ENCODE measurements around the gene GDI2. TPM values are rescaled to one million over a fixed set of nuclear protein-coding genes. Genes with fewer than 3 reads are reported as not detected.
A peak's percentile ranks its signal among the peaks of the same experiment; 100 is the strongest.

GDI2 gene
- total and polyA plus RNA-seq, 2 experiments from 2014 or later, result 182 to 218 TPM

DNA sequence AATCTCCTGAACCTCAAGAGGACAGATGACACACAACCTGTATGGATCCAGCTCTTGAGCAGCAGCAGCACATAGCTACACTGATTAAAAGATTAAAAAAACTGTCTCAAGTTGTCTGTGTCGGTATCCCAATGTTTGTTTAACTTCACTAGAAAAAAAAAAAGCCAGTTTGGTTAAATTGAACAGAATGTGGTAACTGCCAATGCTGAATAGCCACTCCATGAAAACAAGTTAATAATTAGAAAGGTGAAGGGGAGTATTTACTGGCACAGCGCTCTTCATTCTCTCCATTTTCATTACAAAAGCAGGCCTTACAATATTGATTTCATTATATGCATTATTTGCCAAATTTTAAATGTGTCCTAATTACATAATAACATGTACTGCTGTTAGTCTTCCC, 47.6 kb downstream of the GDI2 start:
- H3K4me1 ChIP-seq (ENCODE audit: low read depth), result no peaks in the 10 kb centered on the region
- peaks cover 64% of the 10 kb centered on the region for H3K36me3 ChIP-seq
- DNase-seq (ENCODE audit: low read depth in 1 of 2, low spot score in 1 of 2), result no peak
- H3K27me3 ChIP-seq, result no peaks in the 10 kb centered on the region
- no peak overlapping the region for H3K4me3 ChIP-seq
- H3K27ac ChIP-seq, result peak overlapping the region; percentile 42
- no peaks in the 10 kb centered on the region for H3K9me3 ChIP-seq (ENCODE audit: low read depth)
- TF ChIP-seq, protein P1, sequence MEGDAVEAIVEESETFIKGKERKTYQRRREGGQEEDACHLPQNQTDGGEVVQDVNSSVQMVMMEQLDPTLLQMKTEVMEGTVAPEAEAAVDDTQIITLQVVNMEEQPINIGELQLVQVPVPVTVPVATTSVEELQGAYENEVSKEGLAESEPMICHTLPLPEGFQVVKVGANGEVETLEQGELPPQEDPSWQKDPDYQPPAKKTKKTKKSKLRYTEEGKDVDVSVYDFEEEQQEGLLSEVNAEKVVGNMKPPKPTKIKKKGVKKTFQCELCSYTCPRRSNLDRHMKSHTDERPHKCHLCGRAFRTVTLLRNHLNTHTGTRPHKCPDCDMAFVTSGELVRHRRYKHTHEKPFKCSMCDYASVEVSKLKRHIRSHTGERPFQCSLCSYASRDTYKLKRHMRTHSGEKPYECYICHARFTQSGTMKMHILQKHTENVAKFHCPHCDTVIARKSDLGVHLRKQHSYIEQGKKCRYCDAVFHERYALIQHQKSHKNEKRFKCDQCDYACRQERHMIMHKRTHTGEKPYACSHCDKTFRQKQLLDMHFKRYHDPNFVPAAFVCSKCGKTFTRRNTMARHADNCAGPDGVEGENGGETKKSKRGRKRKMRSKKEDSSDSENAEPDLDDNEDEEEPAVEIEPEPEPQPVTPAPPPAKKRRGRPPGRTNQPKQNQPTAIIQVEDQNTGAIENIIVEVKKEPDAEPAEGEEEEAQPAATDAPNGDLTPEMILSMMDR (IDR thresholded peaks at IDR 0.05; ENCODE audit: low read depth, low read length), result no peak

DNA sequence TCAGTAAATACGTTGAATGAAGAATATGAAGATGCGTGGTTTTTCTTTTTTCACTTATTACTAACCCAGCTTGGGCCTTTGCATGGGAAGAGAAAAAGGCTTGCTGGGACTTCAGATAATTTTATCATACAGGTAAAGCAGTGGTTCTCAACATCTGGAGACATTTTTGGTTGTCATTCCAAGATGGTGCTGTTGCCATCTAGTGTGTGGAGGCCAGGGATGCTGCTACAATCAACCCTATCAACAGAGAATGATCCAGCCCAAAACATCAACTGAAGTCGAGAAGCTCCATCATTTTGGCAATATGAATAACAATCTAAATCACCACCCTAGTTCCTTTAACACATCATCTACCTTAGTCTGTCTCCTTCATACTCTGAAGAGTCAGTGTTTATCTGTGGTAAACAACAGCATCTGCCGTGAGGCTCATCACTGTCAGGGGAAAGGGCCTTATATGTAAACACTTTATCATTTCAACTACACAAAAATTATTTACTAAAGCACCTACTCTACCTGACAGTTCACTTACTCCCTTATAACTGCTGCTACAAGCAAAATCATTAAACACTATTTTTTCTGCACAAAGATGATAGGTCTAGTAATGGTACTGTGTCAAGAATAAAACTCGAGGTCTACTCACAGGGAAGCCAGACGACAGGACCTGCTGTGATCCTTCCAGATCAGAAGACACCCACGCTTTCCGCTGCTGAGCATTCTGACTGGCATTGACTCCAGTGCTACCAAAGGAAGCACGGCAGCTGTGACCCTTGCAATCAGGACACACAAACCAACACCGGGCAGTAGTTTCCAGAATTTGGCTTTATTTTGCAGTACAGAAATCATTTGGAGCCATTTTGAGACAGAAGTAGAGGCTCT, 48.6 kb downstream of the GDI2 start:
- Histone ChIP-seq H3K4me1 (ENCODE audit: low read depth) (no peaks in the 10 kb centered on the region), H3K36me3 (peaks cover 67% of the 10 kb centered on the region)

DNA sequence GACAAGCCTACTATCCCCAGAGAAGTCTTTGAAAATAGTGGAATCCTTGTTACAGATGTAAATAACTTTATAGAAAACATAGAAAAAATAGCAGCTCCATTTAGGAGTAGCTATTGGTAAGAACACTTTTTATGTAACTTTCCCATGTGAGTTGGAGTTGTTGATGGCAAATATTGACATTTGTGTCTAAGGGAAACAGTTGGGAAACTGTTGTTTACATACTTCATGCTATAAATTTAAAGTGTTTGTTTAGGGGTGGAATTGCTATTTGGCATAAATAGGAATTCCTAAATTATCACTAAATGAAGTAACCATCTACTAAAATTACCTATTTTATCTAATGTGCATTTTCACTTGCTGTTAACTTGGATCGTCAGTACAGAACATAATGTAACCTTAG, 50.7 kb downstream of the GDI2 start:
- no peak for DNase-seq (ENCODE audit: low read depth in 1 of 2, low spot score in 1 of 2)
- no peaks in the 10 kb centered on the region for H3K9me3 ChIP-seq (ENCODE audit: low read depth)
- no peak overlapping the region for H3K27ac ChIP-seq
- H3K4me3 ChIP-seq, result no peak overlapping the region
- H3K4me1 ChIP-seq (ENCODE audit: low read depth), result no peaks in the 10 kb centered on the region
- H3K36me3 ChIP-seq, result peaks cover 75% of the 10 kb centered on the region
- no peaks in the 10 kb centered on the region for H3K27me3 ChIP-seq
- TF ChIP-seq, protein P1 (IDR thresholded peaks at IDR 0.05; ENCODE audit: low read depth, low read length), result no peak

More for the DNA sequence above, 48.6 kb downstream of the GDI2 start:
- Histone ChIP-seq H3K27ac (peak overlapping the region; percentile 42), H3K27me3 (no peaks in the 10 kb centered on the region), H3K9me3 (ENCODE audit: low read depth) (no peaks in the 10 kb centered on the region), H3K4me3 (no peak overlapping the region)
- TF ChIP-seq, protein P1 (IDR thresholded peaks at IDR 0.05; ENCODE audit: low read depth, low read length), result no peak
- DNase-seq (ENCODE audit: low read depth in 1 of 2, low spot score in 1 of 2), result no peak

DNA sequence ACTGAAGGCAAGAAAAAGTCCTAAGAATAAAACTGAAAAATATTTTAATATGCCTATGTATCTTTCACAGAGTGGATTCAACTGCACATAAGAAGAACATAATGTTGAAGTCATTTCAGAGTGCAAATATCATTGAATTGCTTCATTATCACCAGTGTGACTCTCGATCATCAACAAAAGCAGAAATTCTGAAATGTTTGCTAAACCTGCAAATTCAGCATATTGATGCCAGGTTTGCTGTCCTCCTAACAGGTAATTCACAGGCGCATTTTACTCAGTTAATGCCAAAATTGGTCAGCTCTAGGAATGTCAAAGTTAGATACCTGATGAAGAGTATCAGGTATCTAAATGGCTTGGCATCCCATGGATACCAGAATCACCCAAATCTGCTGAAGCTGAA, 52.0 kb downstream of the GDI2 start:
- no peak for DNase-seq (ENCODE audit: low read depth in 1 of 2, low spot score in 1 of 2)
- no peaks in the 10 kb centered on the region for H3K4me1 ChIP-seq (ENCODE audit: low read depth)
- peak overlapping the region; percentile 16 for H3K27ac ChIP-seq
- TF ChIP-seq, protein P1 (IDR thresholded peaks at IDR 0.05; ENCODE audit: low read depth, low read length), result no peak
- H3K9me3 ChIP-seq (ENCODE audit: low read depth), result no peaks in the 10 kb centered on the region
- no peaks in the 10 kb centered on the region for H3K27me3 ChIP-seq
- H3K36me3 ChIP-seq, result peaks cover 75% of the 10 kb centered on the region
- no peak overlapping the region for H3K4me3 ChIP-seq

DNA sequence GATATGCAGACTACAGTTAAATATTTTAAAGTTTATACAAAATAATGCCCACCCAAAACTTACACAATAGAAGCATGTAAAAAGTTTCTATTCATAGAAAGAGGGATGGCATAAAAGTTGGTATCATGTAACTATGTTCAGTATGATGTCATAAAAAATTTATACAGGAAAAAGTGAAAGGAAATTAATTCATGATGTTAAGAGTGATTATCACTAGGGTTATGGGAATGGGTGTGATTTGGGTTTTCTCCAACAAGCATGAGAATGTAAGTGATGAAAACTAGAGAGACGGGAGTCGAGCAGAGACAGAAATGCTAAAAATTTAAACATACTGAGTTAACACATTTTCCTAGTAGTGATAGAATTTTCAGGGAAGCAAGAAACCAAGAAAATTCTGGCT, 52.7 kb downstream of the GDI2 start:
- H3K4me1 ChIP-seq (ENCODE audit: low read depth), result no peaks in the 10 kb centered on the region
- no peaks in the 10 kb centered on the region for H3K27me3 ChIP-seq
- peaks cover 68% of the 10 kb centered on the region for H3K36me3 ChIP-seq
- DNase-seq (ENCODE audit: low read depth in 1 of 2, low spot score in 1 of 2), result peak in 1 of 2 donors; percentile 15
- no peak overlapping the region for H3K4me3 ChIP-seq
- H3K27ac ChIP-seq, result peak overlapping the region; percentile 66
- TF ChIP-seq, protein P1 (IDR thresholded peaks at IDR 0.05; ENCODE audit: low read depth, low read length), result no peak
- no peaks in the 10 kb centered on the region for H3K9me3 ChIP-seq (ENCODE audit: low read depth)

Data from cardiac muscle cell (in vitro differentiated cells and primary cell).